GM12864 (cell line): ENCODE measurements around the gene LRP11.
"Not testable (repeated sequence)": the region's sequence is repeated elsewhere in the genome, so short reads cannot be mapped to it uniquely, and the experiment has no call there.

ENCODE experiments used
- DNase-seq: peaks from one replicate; pipeline ENCODE4 v3.0.0-alpha.2; 2011; ENCODE audit warnings: low read depth
- H3K4me3 ChIP-seq: 2 replicates; pipeline ENCODE4 v1.5.1; 2011; ENCODE audit warnings: mild to moderate bottlenecking, low read depth, low read length, control low read depth
- TF ChIP-seq, protein P1 (sequence below): IDR thresholded peaks from 2 replicates; pipeline ENCODE4 v1.5.1; 2011; ENCODE audit warnings: low read depth, mild to moderate bottlenecking, moderate library complexity, low read length, control low read depth, inconsistent platforms; ENCODE audit errors: missing control alignments

The LRP11 gene

GRCh38 chr6:149846321-149846720, 17.8 kb downstream of the LRP11 start:
- TF ChIP-seq, protein P1, sequence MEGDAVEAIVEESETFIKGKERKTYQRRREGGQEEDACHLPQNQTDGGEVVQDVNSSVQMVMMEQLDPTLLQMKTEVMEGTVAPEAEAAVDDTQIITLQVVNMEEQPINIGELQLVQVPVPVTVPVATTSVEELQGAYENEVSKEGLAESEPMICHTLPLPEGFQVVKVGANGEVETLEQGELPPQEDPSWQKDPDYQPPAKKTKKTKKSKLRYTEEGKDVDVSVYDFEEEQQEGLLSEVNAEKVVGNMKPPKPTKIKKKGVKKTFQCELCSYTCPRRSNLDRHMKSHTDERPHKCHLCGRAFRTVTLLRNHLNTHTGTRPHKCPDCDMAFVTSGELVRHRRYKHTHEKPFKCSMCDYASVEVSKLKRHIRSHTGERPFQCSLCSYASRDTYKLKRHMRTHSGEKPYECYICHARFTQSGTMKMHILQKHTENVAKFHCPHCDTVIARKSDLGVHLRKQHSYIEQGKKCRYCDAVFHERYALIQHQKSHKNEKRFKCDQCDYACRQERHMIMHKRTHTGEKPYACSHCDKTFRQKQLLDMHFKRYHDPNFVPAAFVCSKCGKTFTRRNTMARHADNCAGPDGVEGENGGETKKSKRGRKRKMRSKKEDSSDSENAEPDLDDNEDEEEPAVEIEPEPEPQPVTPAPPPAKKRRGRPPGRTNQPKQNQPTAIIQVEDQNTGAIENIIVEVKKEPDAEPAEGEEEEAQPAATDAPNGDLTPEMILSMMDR: no peak
- no peak for DNase-seq
- no peak overlapping the region for H3K4me3 ChIP-seq

- no peak for DNase-seq
- no peak overlapping the region for H3K4me3 ChIP-seq
- TF ChIP-seq, protein P1: no peak
Observed at GRCh38 chr6:149845549-149845948, 18.6 kb downstream of the LRP11 start.

- no peak overlapping the region for H3K4me3 ChIP-seq
- TF ChIP-seq, protein P1: no peak
- no peak for DNase-seq
Observed at GRCh38 chr6:149844480-149844879, 19.7 kb downstream of the LRP11 start.

GRCh38 chr6:149844036-149844435, 20.1 kb downstream of the LRP11 start:
- H3K4me3 ChIP-seq, DNase-seq: not testable (repeated sequence)

- no peak for DNase-seq
- H3K4me3 ChIP-seq: no peak overlapping the region
- TF ChIP-seq, protein P1: no peak
Observed at GRCh38 chr6:149843051-149843633, 21.0 kb downstream of the LRP11 start.

DNA sequence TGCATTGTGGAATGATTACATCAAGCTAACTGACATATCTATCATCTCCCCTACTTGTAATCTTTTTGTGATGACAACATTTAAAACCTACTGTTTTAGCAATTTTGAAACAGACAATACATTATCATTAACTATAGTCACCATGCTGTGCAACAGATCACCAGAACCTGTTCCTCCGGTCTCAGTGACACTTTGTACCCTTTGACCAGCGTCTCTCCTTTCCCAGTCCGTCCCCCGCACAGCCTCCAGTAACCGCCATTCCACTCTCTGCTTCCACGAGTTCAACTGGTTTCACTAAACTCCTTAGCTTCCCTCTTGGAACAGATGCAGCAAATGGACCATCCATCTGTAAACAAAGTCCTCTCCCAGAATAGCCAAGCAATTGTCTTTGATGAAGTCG, 21.8 kb downstream of the LRP11 start:
- no peak for DNase-seq
- H3K4me3 ChIP-seq: no peak overlapping the region
- TF ChIP-seq, protein P1: no peak

DNA sequence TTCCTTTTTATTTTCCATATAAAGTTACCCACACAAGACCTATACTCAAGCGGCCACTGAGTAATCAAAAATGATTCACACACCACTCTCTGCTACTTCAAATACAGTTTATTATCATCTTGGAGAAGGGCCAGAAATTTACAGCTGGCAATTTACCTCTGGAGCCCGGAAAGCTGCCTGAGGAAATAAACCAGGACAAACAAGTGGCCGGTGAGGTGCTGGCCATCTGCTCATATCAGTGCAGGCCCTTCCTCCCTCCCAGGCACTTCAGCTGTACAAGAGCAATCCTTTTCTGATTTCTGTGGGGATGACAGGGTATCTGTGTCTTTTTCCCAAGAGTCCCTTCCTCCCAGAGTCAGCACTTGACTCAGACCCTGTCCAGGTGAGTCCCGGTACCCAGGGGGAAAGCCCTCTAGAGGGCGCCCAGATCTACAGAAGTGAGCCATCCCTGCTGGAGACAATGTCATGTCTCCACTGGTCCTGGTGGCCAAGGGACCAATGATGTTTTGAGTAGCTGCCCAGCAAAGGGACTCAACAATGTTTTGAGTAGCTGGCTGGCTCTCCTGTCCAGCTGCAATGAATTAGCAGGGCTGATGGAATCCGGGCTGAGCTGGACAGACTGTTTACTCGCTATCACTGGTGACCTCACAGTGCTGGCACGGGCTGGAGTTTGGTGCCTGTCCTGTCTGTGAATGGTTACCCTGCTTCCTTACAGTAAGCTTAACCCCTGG, 23.6 kb downstream of the LRP11 start:
- no peak for DNase-seq
- TF ChIP-seq, protein P1: peak; percentile 80
- H3K4me3 ChIP-seq: no peak overlapping the region
